Panc1 (cell line): Measurements from ENCODE around the gene CASD1. TPM values are rescaled to one million over a fixed set of nuclear protein-coding genes. Genes with fewer than 3 reads are reported as not detected.

Source experiments
- ATAC-seq: fragments of 200-7000 bp; cut with Tn5 transposase; 2 replicates; pipeline ENCODE4 v1.9.1; 2020; ENCODE audit warnings: mild to moderate bottlenecking, moderate library complexity
- BruUV-seq: library from RNA; stranded (reverse); fragments of 400-500 nt; replicated peaks from 2 replicates; lab custom pipeline; 2021; lab: Mats Ljungman, UMichigan
- CTCF ChIA-PET: fragments of 300-600 bp; sonication (Branson Sonifier 250); formaldehyde crosslinking; loops from one replicate; lab custom pipeline; 2022; ENCODE audit warnings: antibody characterized with exemption; lab: Charles Lee
- POLR2A ChIA-PET: fragments of 300-600 bp; sonication (Branson Sonifier 250); formaldehyde crosslinking; loops from one replicate; lab custom pipeline; 2022; ENCODE audit warnings: antibody characterized with exemption; lab: Charles Lee
- DNase-seq: peaks from one replicate; pipeline ENCODE4 v3.0.0-alpha.2; 2010; ENCODE audit warnings: low read depth, low spot score
- H3K27ac ChIP-seq: 2 replicates; pipeline ENCODE4 v1.5.1; 2011; ENCODE audit warnings: mild to moderate bottlenecking, low read length, inconsistent platforms
- H3K27me3 ChIP-seq: fragments of 200-500 bp; sonication (Bioruptor generic); 2 replicates; pipeline ENCODE4 v1.6.0; 2014; ENCODE audit warnings: low read length, inconsistent platforms; ENCODE audit not compliant: control insufficient read depth, insufficient read depth
- H3K36me3 ChIP-seq: fragments of 200-500 bp; sonication (Bioruptor generic); 2 replicates; pipeline ENCODE4 v1.5.1; 2014; ENCODE audit warnings: inconsistent platforms, mild to moderate bottlenecking, low read length, moderate library complexity; ENCODE audit not compliant: control insufficient read depth, insufficient read depth
- H3K4me1 ChIP-seq: 2 replicates; pipeline ENCODE4 v1.5.1; 2011; ENCODE audit warnings: inconsistent platforms, mild to moderate bottlenecking, low read length, moderate library complexity; ENCODE audit not compliant: control insufficient read depth, insufficient read depth
- H3K4me3 ChIP-seq, 2 experiments: 2 replicates each; pipeline ENCODE4 v1.5.1; 2011 to 2012; ENCODE audit warnings: low read depth in 2 of 2, low read length in 2 of 2, mild to moderate bottlenecking in 2 of 2, inconsistent platforms in 1 of 2, moderate library complexity in 1 of 2
- H3K9me3 ChIP-seq: fragments of 200-500 bp; sonication (Bioruptor generic); 2 replicates; pipeline ENCODE4 v1.5.1; 2014; ENCODE audit warnings: low read depth, mild to moderate bottlenecking, inconsistent platforms, low read length, moderate library complexity; ENCODE audit not compliant: control insufficient read depth, insufficient read depth
- CTCF ChIP-seq: fragments of 450-650 bp; IDR thresholded peaks from 2 replicates; pipeline ENCODE4 v1.5.1; 2017; ENCODE audit warnings: mild to moderate bottlenecking
- POLR2AphosphoS5 ChIP-seq: IDR thresholded peaks from 2 replicates; pipeline ENCODE4 v1.6.1; 2012; ENCODE audit warnings: mild to moderate bottlenecking, low read depth, low read length, moderate library complexity
- REST ChIP-seq, 2 experiments: IDR thresholded peaks; 2 replicates each; pipeline ENCODE4 v1.6.1; 2011 to 2012; ENCODE audit warnings: low read depth in 2 of 2, control low read depth in 1 of 2, low read length in 1 of 2, mild to moderate bottlenecking in 1 of 2, moderate library complexity in 1 of 2; ENCODE audit not compliant: insufficient read depth in 1 of 2
- SIN3A ChIP-seq: IDR thresholded peaks from 2 replicates; pipeline ENCODE4 v1.6.1; 2012; ENCODE audit warnings: low read depth, mild to moderate bottlenecking, low read length, moderate library complexity, borderline replicate concordance; ENCODE audit not compliant: insufficient read depth
- TCF7L2 ChIP-seq: IDR thresholded peaks from 2 replicates; pipeline ENCODE4 v1.6.1; 2011; ENCODE audit warnings: mild to moderate bottlenecking, low read depth, low read length, inconsistent platforms
- in situ Hi-C: cut with HindIII; loops from 2 replicates; pipeline ENCODE4 v1.10.0; 2016; ENCODE audit warnings: low sequenced_read_pairs, low pct_unique_long_range_greater_than_20kb
- intact Hi-C: fragments of 100-400 bp; cut with micrococcal nuclease; formaldehyde crosslinking; loops from one replicate; pipeline ENCODE4 v1.10.0; 2022; ENCODE audit not compliant: unreplicated experiment
- total RNA-seq: library from RNA; stranded (reverse); gene quantifications from one replicate; pipeline ENCODE4 v1.2.1, GENCODE V29; 2021; ENCODE audit not compliant: unreplicated experiment

CASD1 gene
- total RNA-seq, 1 experiment from 2014 or later = 14.7 TPM

- Histone ChIP-seq H3K27ac (no peak overlapping the region), H3K4me1 (no peaks in the 10 kb centered on the region), H3K4me3 (no peak overlapping the region), H3K9me3 (no peaks in the 10 kb centered on the region), H3K27me3 (no peaks in the 10 kb centered on the region), H3K36me3 (no peaks in the 10 kb centered on the region; the same call in 1 of the 2 replicates)
- CTCF ChIA-PET = no interaction called here
- TF ChIP-seq REST (IDR thresholded peaks at IDR 0.05; ENCODE audit: insufficient read depth in 1 of 2, low read depth in 2 of 2, low read length in 1 of 2) = no peak
- no peak for TF ChIP-seq CTCF
- TF ChIP-seq POLR2AphosphoS5 = no peak
- no peak for TF ChIP-seq TCF7L2
- no peak for TF ChIP-seq SIN3A
- BruUV-seq = no TSS peak
- DNase-seq = no peak
- in situ Hi-C loops (no loop called here), intact Hi-C loops (no loop called here)
- ATAC-seq = no peak
- POLR2A ChIA-PET = no interaction called here
Measured at GRCh38 chr7:94605031-94605430, 95.4 kb downstream of the CASD1 start.

Other genes with a start within 250 kb of the CASD1 start
- gene COL1A2, start 114.9 kb upstream of the CASD1 start, total RNA-seq = 1.3 TPM
- gene SGCE, start 146.3 kb downstream of the CASD1 start, total RNA-seq = 32.0 TPM